ENCODE measurements around the gene COX10.

Gene COX10

GRCh38 chr17:14201021-14201987, 132.0 kb downstream of the COX10 start:
- no peaks in the 10 kb centered on the region for H3K79me2 ChIP-seq (ENCODE audit: low read length)
- H3K4me2 ChIP-seq (ENCODE audit: low read length): no peak overlapping the region
- H3K36me3 ChIP-seq (replicated peaks; ENCODE audit: low read depth, low read length): no peaks in the 10 kb centered on the region
- no peaks in the 10 kb centered on the region for H3K9me3 ChIP-seq (ENCODE audit: insufficient read depth, low read length)
- H3K27me3 ChIP-seq (ENCODE audit: low read depth, low read length): no peaks in the 10 kb centered on the region
- no peak overlapping the region for H3K4me3 ChIP-seq (ENCODE audit: low read length)
- no peaks in the 10 kb centered on the region for H3K4me1 ChIP-seq (ENCODE audit: low read length)
- H3K27ac ChIP-seq (ENCODE audit: low read length): no peak overlapping the region
- TF ChIP-seq CTCF (IDR thresholded peaks at IDR 0.05; ENCODE audit: low read depth, low read length) (no peak), EZH2phosphoT487 (IDR thresholded peaks at IDR 0.05; ENCODE audit: low read depth) (no peak)
- no peak overlapping the region for H2AFZ ChIP-seq (ENCODE audit: low read depth, low read length)
- no peak overlapping the region for H3K9ac ChIP-seq (ENCODE audit: low read length)
- no peaks in the 10 kb centered on the region for H4K20me1 ChIP-seq (ENCODE audit: insufficient read depth, low read length)

- no peaks in the 10 kb centered on the region for H3K79me2 ChIP-seq (ENCODE audit: low read length)
- H3K4me2 ChIP-seq (ENCODE audit: low read length): no peak overlapping the region
- no peak overlapping the region for H3K9ac ChIP-seq (ENCODE audit: low read length)
- H4K20me1 ChIP-seq (ENCODE audit: insufficient read depth, low read length): no peaks in the 10 kb centered on the region
- TF ChIP-seq CTCF (IDR thresholded peaks at IDR 0.05; ENCODE audit: low read depth, low read length): no peak
- no peak for TF ChIP-seq EZH2phosphoT487 (IDR thresholded peaks at IDR 0.05; ENCODE audit: low read depth)
- no peak overlapping the region for H2AFZ ChIP-seq (ENCODE audit: low read depth, low read length)
- H3K4me1 ChIP-seq (ENCODE audit: low read length): no peaks in the 10 kb centered on the region
- no peaks in the 10 kb centered on the region for H3K36me3 ChIP-seq (replicated peaks; ENCODE audit: low read depth, low read length)
- no peak overlapping the region for H3K27ac ChIP-seq (ENCODE audit: low read length)
- no peaks in the 10 kb centered on the region for H3K9me3 ChIP-seq (ENCODE audit: insufficient read depth, low read length)
- no peak overlapping the region for H3K4me3 ChIP-seq (ENCODE audit: low read length)
- H3K27me3 ChIP-seq (ENCODE audit: low read depth, low read length): no peaks in the 10 kb centered on the region
These were observed 132.7 kb downstream of the COX10 start for GRCh38 chr17:14201988-14202380.

GRCh38 chr17:14202388-14203166, 133.3 kb downstream of the COX10 start:
- no peak overlapping the region for H3K4me3 ChIP-seq (ENCODE audit: low read length)
- no peaks in the 10 kb centered on the region for H4K20me1 ChIP-seq (ENCODE audit: insufficient read depth, low read length)
- no peak overlapping the region for H2AFZ ChIP-seq (ENCODE audit: low read depth, low read length)
- no peak overlapping the region for H3K27ac ChIP-seq (ENCODE audit: low read length)
- no peak overlapping the region for H3K4me2 ChIP-seq (ENCODE audit: low read length)
- no peak overlapping the region for H3K9ac ChIP-seq (ENCODE audit: low read length)
- H3K27me3 ChIP-seq (ENCODE audit: low read depth, low read length): no peaks in the 10 kb centered on the region
- H3K9me3 ChIP-seq (ENCODE audit: insufficient read depth, low read length): no peaks in the 10 kb centered on the region
- no peaks in the 10 kb centered on the region for H3K79me2 ChIP-seq (ENCODE audit: low read length)
- no peaks in the 10 kb centered on the region for H3K36me3 ChIP-seq (replicated peaks; ENCODE audit: low read depth, low read length)
- TF ChIP-seq CTCF (IDR thresholded peaks at IDR 0.05; ENCODE audit: low read depth, low read length) (no peak), EZH2phosphoT487 (IDR thresholded peaks at IDR 0.05; ENCODE audit: low read depth) (no peak)
- no peaks in the 10 kb centered on the region for H3K4me1 ChIP-seq (ENCODE audit: low read length)

GRCh38 chr17:14203388-14203787, 134.1 kb downstream of the COX10 start:
- TF ChIP-seq CTCF (IDR thresholded peaks at IDR 0.05; ENCODE audit: low read depth, low read length) (no peak), EZH2phosphoT487 (IDR thresholded peaks at IDR 0.05; ENCODE audit: low read depth) (no peak)
- no peaks in the 10 kb centered on the region for H3K4me1 ChIP-seq (ENCODE audit: low read length)

More at GRCh38 chr17:14203388-14203787, 134.1 kb downstream of the COX10 start:
- Histone ChIP-seq H3K9ac (ENCODE audit: low read length) (no peak overlapping the region), H3K9me3 (ENCODE audit: insufficient read depth, low read length) (no peaks in the 10 kb centered on the region), H3K27ac (ENCODE audit: low read length) (no peak overlapping the region), H3K27me3 (ENCODE audit: low read depth, low read length) (no peaks in the 10 kb centered on the region), H3K4me2 (ENCODE audit: low read length) (no peak overlapping the region), H3K79me2 (ENCODE audit: low read length) (no peaks in the 10 kb centered on the region), H3K4me3 (ENCODE audit: low read length) (no peak overlapping the region), H2AFZ (ENCODE audit: low read depth, low read length) (no peak overlapping the region), H4K20me1 (ENCODE audit: insufficient read depth, low read length) (no peaks in the 10 kb centered on the region), H3K36me3 (replicated peaks; ENCODE audit: low read depth, low read length) (no peaks in the 10 kb centered on the region)

Measured in OCI-LY3 (cell line).